ENCODE results near the gene LDLRAD2. TPM values are rescaled to one million over a fixed set of nuclear protein-coding genes. Genes with fewer than 3 reads are reported as not detected.

Gene LDLRAD2
- total and polyA plus RNA-seq, 2 of the 8 experiments (the other 6 are each of a cell fraction or from before 2014, with no cell fraction given), result 0.48 to 0.74 TPM

DNA sequence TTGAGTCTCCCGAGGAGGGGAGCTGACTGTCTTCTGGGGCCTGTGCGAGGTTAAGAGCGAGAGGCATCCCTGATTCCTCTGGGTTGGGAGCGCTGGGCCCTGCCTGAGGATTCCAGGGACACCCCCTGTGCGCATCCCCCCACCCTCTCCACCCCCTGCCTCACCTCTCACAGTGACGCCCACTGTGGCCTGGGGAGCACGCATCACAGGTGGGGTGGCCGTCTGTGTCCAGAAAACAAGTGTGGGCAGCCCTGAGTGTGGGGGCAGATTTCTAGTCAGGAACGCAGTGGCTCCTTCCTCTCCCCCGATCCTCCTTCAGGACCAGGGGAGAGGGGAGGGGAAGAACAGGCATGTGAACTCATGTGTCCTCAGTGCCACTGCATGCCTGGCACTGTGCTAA, 61.7 kb downstream of the LDLRAD2 start:
- Histone ChIP-seq H3K79me1 (ENCODE audit: low read depth, low read length) (no peaks in the 10 kb centered on the region), H3K36me3 (ENCODE audit: control insufficient read depth in 2 of 4, insufficient read depth in 4 of 4, low read length in 3 of 4) (peaks cover 21 to 58% (median 46%) of the 10 kb centered on the region in 4 experiments), H3K4me1 (replicated peaks in 1 of 4; ENCODE audit: control insufficient read depth in 3 of 4, insufficient read depth in 4 of 4, low read length in 3 of 4) (no peaks in the 10 kb centered on the region; a peak in 1 of 7 replicates), H3K9me3 (ENCODE audit: insufficient read depth in 2 of 2, low read depth in 1 of 2, low read length in 1 of 2) (no peaks in the 10 kb centered on the region), H3K27ac (ENCODE audit: low read depth, low read length) (no peak overlapping the region), H3K23me2 (ENCODE audit: low read depth, low read length) (no peaks in the 10 kb centered on the region), H3K4me3 (ENCODE audit: extremely low read depth in 1 of 4, insufficient read depth in 2 of 4, low read depth in 3 of 4, low read length in 4 of 4) (no peak overlapping the region), H4K91ac (replicated peaks; ENCODE audit: insufficient read length, low read length) (no peak overlapping the region), H3K4me2 (ENCODE audit: insufficient read depth in 1 of 2, low read depth in 2 of 2, low read length in 2 of 2) (no peak overlapping the region), H3K14ac (ENCODE audit: insufficient read length) (no peak overlapping the region), H3K18ac (ENCODE audit: extremely low read depth, low read length) (no peak overlapping the region), H4K5ac (ENCODE audit: insufficient read length, low read depth, low read length) (no peak overlapping the region), H3K9ac (replicated peaks in 1 of 4; ENCODE audit: extremely low read depth in 1 of 4, low read depth in 3 of 4, low read length in 3 of 4) (no peak overlapping the region; a peak in 1 of 7 replicates), H3K79me2 (ENCODE audit: control insufficient read depth in 1 of 2, insufficient read depth in 2 of 2, low read length in 2 of 2) (no peaks in the 10 kb centered on the region), H2BK15ac (ENCODE audit: low read length) (no peak overlapping the region), H2BK12ac (ENCODE audit: low read depth, low read length) (no peak overlapping the region), H3K27me3 (replicated peaks in 1 of 4; ENCODE audit: control insufficient read depth in 3 of 4, extremely low read depth in 1 of 4, insufficient read depth in 3 of 4, low read length in 3 of 4) (no peaks in the 10 kb centered on the region; a peak in 1 of 7 replicates), H2AK5ac (ENCODE audit: low read depth, low read length) (no peak overlapping the region), H3K23ac (ENCODE audit: insufficient read length) (no peak overlapping the region), H2BK20ac (ENCODE audit: low read length) (no peak overlapping the region), H4K20me1 (replicated peaks in 1 of 2; ENCODE audit: control insufficient read depth in 1 of 2, insufficient read depth in 2 of 2, low read length in 2 of 2) (peaks cover 0 to 5% of the 10 kb centered on the region in 2 experiments), H2AFZ (ENCODE audit: low read length) (no peak overlapping the region), H4K8ac (ENCODE audit: extremely low read depth, insufficient read depth, low read length) (0 out of 2 replicates have a peak overlapping the region, but pooled peaks have one; percentile 8), H2BK5ac (ENCODE audit: low read depth, low read length) (0 out of 2 replicates have a peak overlapping the region, but pooled peaks have one; percentile 13), H3K56ac (replicated peaks; ENCODE audit: insufficient read length, low read depth, low read length) (no peak overlapping the region), H3K4ac (replicated peaks; ENCODE audit: insufficient read length, low read depth, low read length) (no peak overlapping the region), H2BK120ac (replicated peaks; ENCODE audit: low read depth, low read length) (no peak overlapping the region)
- TF ChIP-seq TAF7 (optimal IDR thresholded peaks at IDR 0.05; ENCODE audit: borderline replicate concordance, low read depth, low read length) (no peak), JUND (IDR thresholded peaks at IDR 0.05; ENCODE audit: low read length) (no peak), JUN (IDR thresholded peaks at IDR 0.05; ENCODE audit: low read depth, low read length) (no peak), SIX5 (IDR thresholded peaks at IDR 0.05; ENCODE audit: low read depth, low read length) (no peak), CBX5 (IDR thresholded peaks at IDR 0.05; ENCODE audit: low read depth, low read length) (no peak), BCL11A (IDR thresholded peaks at IDR 0.05; ENCODE audit: low read depth in 2 of 2, low read length in 2 of 2) (no peak), MAFK (IDR thresholded peaks at IDR 0.05; ENCODE audit: low read depth, low read length) (no peak), CHD1 (IDR thresholded peaks at IDR 0.05; ENCODE audit: low read depth, low read length) (no peak), BACH1 (IDR thresholded peaks at IDR 0.05; ENCODE audit: low read length) (no peak)
- FAIRE-seq (no peak), DNase-seq (ENCODE audit: low read depth in 1 of 2, low spot score in 2 of 2) (no peak)
- WGBS, 2 experiments (ENCODE audit: extremely low coverage in 1 of 2, insufficient coverage in 1 of 2, insufficient read length in 1 of 2, insufficient replicate concordance in 2 of 2, low coverage in 1 of 2, low lambda C conversion rate in 2 of 2, missing lambda C conversion rate in 1 of 2), result 92% methylated on average over 7 of the region's 10 CpGs; no CpG with 5 or more reads in 1 of the 2 experiments
- CTCF ChIA-PET (ENCODE audit: partially characterized antibody), result no interaction called here
- POLR2A ChIA-PET (ENCODE audit: partially characterized antibody), result no interaction called here

All from H1 (cell line).